Stimulated activated CD4-positive, alpha-beta T cell treated with anti-CD3 and anti-CD28 coated beads, Interleukin-2, amount 100 ng/mL, for 48 hours (primary cell): ENCODE data around the gene IGFL1.
"Not testable (repeated sequence)": the region's sequence is repeated elsewhere in the genome, so short reads cannot be mapped to it uniquely, and the experiment has no call there.

ENCODE experiments used
- DNase-seq, 2 donors: peaks; one replicate each; pipeline ENCODE4 v3.0.0-alpha.2; 2020

IGFL1 gene

GRCh38 chr19:46273931-46274330 is 44.4 kb downstream of the IGFL1 start:
- DNase-seq = not testable (repeated sequence)

- DNase-seq = no peak
These were observed 49.6 kb downstream of the IGFL1 start for GRCh38 chr19:46279177-46279576.
